HL-60 (cell line): ENCODE data around the gene P2RX2.

Experiments
- CTCF ChIP-seq: IDR thresholded peaks from one replicate; pipeline ENCODE4 v1.5.1; 2011; ENCODE audit warnings: low read length, control low read depth, inconsistent platforms; ENCODE audit not compliant: insufficient read depth
- GABPA ChIP-seq: IDR thresholded peaks from 2 replicates; pipeline ENCODE4 v1.6.1; 2012; ENCODE audit warnings: low read depth
- POLR2AphosphoS5 ChIP-seq: IDR thresholded peaks from 2 replicates; pipeline ENCODE4 v1.6.1; 2012; ENCODE audit warnings: low read depth
- SPI1 ChIP-seq: IDR thresholded peaks from 2 replicates; pipeline ENCODE4 v1.6.1; 2012; ENCODE audit warnings: low read depth, mild to moderate bottlenecking, borderline replicate concordance
- TF ChIP-seq, protein P1 (sequence below): IDR thresholded peaks from 2 replicates; pipeline ENCODE4 v1.6.1; 2012; ENCODE audit warnings: low read depth; ENCODE audit not compliant: insufficient replicate concordance

- TF ChIP-seq POLR2AphosphoS5, result peak; percentile 33; the same call in 1 of the 2 replicates
- TF ChIP-seq CTCF, result no peak
- TF ChIP-seq, protein P1, sequence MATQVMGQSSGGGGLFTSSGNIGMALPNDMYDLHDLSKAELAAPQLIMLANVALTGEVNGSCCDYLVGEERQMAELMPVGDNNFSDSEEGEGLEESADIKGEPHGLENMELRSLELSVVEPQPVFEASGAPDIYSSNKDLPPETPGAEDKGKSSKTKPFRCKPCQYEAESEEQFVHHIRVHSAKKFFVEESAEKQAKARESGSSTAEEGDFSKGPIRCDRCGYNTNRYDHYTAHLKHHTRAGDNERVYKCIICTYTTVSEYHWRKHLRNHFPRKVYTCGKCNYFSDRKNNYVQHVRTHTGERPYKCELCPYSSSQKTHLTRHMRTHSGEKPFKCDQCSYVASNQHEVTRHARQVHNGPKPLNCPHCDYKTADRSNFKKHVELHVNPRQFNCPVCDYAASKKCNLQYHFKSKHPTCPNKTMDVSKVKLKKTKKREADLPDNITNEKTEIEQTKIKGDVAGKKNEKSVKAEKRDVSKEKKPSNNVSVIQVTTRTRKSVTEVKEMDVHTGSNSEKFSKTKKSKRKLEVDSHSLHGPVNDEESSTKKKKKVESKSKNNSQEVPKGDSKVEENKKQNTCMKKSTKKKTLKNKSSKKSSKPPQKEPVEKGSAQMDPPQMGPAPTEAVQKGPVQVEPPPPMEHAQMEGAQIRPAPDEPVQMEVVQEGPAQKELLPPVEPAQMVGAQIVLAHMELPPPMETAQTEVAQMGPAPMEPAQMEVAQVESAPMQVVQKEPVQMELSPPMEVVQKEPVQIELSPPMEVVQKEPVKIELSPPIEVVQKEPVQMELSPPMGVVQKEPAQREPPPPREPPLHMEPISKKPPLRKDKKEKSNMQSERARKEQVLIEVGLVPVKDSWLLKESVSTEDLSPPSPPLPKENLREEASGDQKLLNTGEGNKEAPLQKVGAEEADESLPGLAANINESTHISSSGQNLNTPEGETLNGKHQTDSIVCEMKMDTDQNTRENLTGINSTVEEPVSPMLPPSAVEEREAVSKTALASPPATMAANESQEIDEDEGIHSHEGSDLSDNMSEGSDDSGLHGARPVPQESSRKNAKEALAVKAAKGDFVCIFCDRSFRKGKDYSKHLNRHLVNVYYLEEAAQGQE, result no peak
- no peak for TF ChIP-seq GABPA
- no peak for TF ChIP-seq SPI1
Measured at GRCh38 chr12:132572106-132572505, 46.5 kb upstream of the P2RX2 start.
